HAP-1 (cell line): ENCODE results near the gene VWA5B1.
"Not testable (repeated sequence)": the region's sequence is repeated elsewhere in the genome, so short reads cannot be mapped to it uniquely, and the experiment has no call there.

ENCODE experiments used
- DNase-seq, 2 experiments: peaks; one replicate each; pipeline ENCODE4 v3.0.0-alpha.2; 2016 to 2020; ENCODE audit warnings: low spot score in 2 of 2
- H3K27me3 ChIP-seq: fragments of 250-450 bp; sonication (Bioruptor Pico); 2 replicates; pipeline ENCODE4 v1.5.1; 2020; ENCODE audit warnings: low read depth, mild to moderate bottlenecking, moderate library complexity
- H3K36me3 ChIP-seq: fragments of 250-450 bp; sonication (Bioruptor Pico); replicated peaks from 2 replicates; pipeline ENCODE4 v1.5.1; 2020; ENCODE audit warnings: mild to moderate bottlenecking
- H3K4me1 ChIP-seq: fragments of 250-450 bp; sonication (Bioruptor Pico); 2 replicates; pipeline ENCODE4 v1.5.1; 2020; ENCODE audit warnings: mild to moderate bottlenecking
- H3K4me3 ChIP-seq: fragments of 250-450 bp; sonication (Bioruptor Pico); 2 replicates; pipeline ENCODE4 v1.5.1; 2020; ENCODE audit warnings: mild to moderate bottlenecking, moderate library complexity
- H3K9me3 ChIP-seq: fragments of 250-450 bp; sonication (Bioruptor Pico); 2 replicates; pipeline ENCODE4 v1.5.1; 2020; ENCODE audit warnings: mild to moderate bottlenecking, moderate library complexity
- in situ Hi-C: fragments of 300-500 bp; cut with MboI; formaldehyde crosslinking; loops from 3 replicates; pipeline ENCODE4 v1.14.3; 2020; ENCODE audit warnings: low sequenced_read_pairs, inconsistent platforms, mixed read lengths

The VWA5B1 gene

DNA sequence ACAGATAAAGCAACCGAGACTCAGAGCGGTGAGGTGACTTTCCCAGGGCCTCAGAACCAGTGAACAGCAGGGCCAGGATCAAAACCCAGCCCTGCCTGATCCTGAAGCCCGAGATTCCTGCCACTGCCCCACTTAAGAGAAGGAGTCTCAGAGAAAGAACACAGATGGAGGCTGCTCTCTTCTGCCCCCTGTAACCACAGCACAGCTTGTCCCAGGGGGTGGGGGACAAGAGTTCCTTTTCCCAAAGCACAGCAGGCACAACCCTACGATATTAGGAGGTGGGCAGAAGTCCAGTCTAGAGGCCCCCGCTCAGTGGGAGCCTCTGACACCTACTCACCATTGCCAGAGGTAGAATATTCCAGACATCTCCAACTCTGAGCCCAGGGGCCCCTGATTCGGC is 24.0 kb upstream of the VWA5B1 start:
- H3K9me3 ChIP-seq = no peaks in the 10 kb centered on the region
- 0 out of 2 replicates have a peak, but pooled peaks cover 3% of the 10 kb centered on the region for H3K27me3 ChIP-seq
- H3K4me1 ChIP-seq = no peaks in the 10 kb centered on the region
- no peaks in the 10 kb centered on the region for H3K36me3 ChIP-seq
- H3K4me3 ChIP-seq = no peak overlapping the region
- no peak for DNase-seq
- in situ Hi-C loops = no loop called here

DNA sequence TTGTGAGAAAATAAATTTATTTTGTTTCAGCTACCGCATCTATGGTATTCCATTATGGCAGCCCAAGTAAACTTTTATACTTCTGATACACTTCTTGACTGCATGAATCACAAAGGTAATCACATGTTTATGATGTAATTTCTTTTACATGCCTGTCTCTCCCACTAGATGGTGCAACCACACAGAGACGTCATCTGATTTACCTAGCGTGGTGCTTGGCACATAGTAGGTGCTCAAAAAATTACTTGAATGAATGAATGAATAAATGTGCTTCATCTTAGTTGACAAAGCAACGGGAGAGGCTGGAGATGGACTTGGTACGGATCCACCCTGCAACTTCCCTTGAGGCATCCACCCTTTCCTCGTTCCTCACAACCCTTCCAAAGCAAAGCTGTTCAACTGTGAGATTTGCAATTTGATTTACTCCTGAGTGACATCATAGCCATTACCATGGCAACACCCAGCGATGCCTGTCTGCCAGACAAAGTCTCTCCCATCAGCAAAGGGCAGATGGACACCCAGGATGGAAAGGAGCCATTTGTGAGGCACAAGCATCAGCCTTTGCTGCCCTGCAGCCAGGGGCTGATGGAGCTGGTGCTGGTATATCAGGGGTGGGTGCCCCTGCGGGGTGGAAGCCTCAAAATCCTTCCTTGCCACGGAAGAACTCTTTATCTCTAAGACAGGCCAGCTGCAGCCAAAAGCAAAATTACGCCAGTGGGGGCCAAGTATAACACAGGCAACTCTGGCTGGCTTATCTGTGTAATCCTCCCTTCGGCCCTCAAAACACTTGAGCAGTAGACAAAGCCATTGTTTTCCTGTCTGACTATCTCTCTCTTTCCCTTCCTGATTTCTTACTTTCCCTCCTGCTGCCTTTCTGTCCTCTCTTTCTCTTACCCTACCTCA is 18.9 kb upstream of the VWA5B1 start:
- H3K4me1 ChIP-seq = no peaks in the 10 kb centered on the region
- no peaks in the 10 kb centered on the region for H3K9me3 ChIP-seq
- DNase-seq = no peak
- H3K27me3 ChIP-seq = peaks cover 9% of the 10 kb centered on the region
- no peak overlapping the region for H3K4me3 ChIP-seq
- in situ Hi-C loops = no loop called here
- no peaks in the 10 kb centered on the region for H3K36me3 ChIP-seq

DNA sequence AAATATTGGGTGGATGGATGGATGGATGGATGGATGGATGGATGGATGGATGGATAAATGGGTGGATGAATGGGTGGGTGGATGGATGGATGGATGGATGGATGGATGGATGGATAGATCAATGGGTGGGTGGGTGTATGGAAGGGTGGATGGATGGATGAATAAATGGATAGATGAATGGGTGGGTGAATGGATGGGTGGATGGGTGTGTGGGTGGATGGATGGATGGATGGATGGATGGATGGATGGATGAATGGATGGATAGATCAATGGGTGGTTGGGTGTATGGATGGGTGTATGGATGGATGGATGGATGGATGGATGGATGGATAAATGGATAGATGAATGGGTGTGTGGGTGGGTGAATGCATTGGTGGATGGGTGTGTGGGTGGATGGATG is 17.0 kb upstream of the VWA5B1 start:
- DNase-seq, H3K27me3 ChIP-seq: not testable (repeated sequence)

DNA sequence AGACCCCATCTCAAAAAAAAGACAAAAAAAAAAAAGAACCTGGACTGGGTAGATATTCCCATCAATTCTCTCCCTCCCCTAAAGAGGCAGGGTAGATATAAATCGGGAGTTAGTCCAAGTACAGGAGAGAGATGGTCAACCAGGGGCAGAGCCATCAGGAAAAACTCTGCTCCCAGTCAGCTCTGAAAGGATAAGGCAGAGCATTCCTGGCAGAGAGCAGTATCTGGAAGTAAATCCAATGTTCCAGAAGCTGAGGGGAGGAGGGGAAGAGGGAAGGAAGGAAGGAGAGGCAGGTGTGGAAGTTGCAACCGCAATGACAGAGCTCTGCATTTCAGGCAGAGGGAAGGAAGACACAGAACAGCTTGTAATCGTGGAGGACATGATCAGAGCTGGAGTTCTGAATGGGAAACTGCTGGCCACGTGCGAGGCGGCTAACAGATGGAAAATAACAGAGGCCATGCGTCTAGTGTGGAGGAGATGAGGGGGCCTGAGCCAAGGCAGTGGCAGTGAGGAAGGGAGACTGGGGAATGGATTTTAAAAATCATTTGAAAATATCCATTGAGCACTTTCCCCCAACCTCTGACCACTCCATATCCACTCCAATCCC is 15.3 kb upstream of the VWA5B1 start:
- H3K4me3 ChIP-seq = no peak overlapping the region
- H3K9me3 ChIP-seq = no peaks in the 10 kb centered on the region
- no peaks in the 10 kb centered on the region for H3K4me1 ChIP-seq
- H3K27me3 ChIP-seq = peaks cover 9% of the 10 kb centered on the region
- DNase-seq = no peak
- no peaks in the 10 kb centered on the region for H3K36me3 ChIP-seq
- in situ Hi-C loops = no loop called here

More for the DNA sequence above, 17.0 kb upstream of the VWA5B1 start:
- in situ Hi-C loops, H3K9me3 ChIP-seq, H3K4me3 ChIP-seq, H3K4me1 ChIP-seq, H3K36me3 ChIP-seq: not testable (repeated sequence)

DNA sequence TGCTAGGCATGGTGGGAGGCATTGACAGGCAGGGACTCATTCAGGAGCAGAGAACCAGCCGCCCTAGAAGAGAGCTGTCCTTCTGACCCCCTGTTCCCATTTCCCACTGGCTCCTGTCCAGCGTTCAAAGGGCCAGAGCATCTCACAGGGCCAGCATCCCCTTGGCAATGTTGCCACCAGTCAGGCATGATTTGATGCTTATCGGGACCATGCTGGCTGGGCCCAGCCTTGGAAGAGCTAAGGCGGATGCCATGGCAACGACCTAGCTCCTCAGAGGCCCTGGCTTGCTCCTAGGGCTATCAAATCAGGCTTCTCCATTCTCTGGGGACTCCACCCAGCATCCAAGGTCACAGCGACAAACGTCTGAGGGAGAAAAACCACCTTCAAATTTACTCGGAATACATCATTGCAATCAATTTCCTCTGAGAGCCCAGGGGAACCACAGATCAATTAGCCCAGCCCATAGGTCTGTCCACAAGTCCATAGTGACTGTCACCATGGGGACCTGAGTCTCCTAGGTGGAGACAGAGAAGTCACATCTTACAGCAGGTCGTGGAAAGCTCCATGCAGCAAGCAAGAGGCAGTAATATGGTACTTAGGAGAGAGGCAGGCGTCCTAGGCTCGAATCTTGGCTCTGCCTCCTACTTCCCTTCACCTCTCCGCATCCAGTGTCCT is 14.1 kb upstream of the VWA5B1 start:
- H3K27me3 ChIP-seq = peaks cover 6% of the 10 kb centered on the region
- in situ Hi-C loops = no loop called here
- no peak overlapping the region for H3K4me3 ChIP-seq
- no peak for DNase-seq
- no peaks in the 10 kb centered on the region for H3K36me3 ChIP-seq
- no peaks in the 10 kb centered on the region for H3K9me3 ChIP-seq
- H3K4me1 ChIP-seq = no peaks in the 10 kb centered on the region

DNA sequence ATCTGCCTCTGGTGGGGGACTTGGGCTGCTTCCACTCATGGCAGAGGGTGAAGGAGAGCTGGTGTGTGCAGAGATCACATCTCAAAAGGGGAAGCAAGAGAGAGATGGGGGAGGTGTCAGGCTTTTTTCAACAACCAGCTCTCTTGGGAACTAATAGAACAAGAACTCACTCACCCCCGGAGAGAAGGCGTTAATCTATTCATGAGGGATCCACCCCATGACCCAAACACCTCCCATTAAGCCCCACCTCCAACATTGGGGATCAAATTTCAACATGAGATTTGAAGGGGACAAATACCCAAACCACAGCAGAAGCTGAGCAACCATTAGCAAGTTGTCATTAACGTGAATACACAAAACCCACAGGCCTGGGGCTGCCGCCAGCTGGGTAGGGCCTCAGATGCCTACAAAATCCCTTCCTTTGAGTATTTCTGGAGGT is 12.0 kb upstream of the VWA5B1 start:
- Histone ChIP-seq H3K4me1 (no peaks in the 10 kb centered on the region), H3K36me3 (no peaks in the 10 kb centered on the region), H3K27me3 (peaks cover 6% of the 10 kb centered on the region), H3K4me3 (no peak overlapping the region), H3K9me3 (no peaks in the 10 kb centered on the region)
- in situ Hi-C loops = no loop called here
- DNase-seq = no peak

DNA sequence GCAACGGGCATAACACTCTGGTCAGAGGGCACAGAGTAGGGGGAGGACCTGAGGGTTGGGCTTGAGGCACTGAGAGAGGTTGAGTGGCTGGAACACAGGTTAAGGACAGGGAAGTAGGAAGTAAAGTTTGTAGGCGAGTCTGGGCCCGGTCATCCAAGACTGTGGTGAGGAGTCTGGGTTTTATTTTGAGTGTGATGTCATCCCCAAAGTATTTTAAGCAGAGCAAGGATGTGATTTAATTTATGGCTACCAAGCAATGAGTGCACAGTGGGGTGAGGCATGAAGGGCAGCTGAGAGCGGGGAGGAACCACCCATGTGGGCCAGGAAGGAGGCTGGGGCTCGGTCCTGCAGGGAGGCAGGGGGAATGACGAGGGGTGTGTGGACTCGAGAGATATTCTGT is 11.2 kb upstream of the VWA5B1 start:
- Histone ChIP-seq H3K4me1 (no peaks in the 10 kb centered on the region), H3K9me3 (no peaks in the 10 kb centered on the region), H3K27me3 (peaks cover 6% of the 10 kb centered on the region), H3K36me3 (no peaks in the 10 kb centered on the region), H3K4me3 (no peak overlapping the region)
- no peak for DNase-seq
- in situ Hi-C loops = no loop called here

DNA sequence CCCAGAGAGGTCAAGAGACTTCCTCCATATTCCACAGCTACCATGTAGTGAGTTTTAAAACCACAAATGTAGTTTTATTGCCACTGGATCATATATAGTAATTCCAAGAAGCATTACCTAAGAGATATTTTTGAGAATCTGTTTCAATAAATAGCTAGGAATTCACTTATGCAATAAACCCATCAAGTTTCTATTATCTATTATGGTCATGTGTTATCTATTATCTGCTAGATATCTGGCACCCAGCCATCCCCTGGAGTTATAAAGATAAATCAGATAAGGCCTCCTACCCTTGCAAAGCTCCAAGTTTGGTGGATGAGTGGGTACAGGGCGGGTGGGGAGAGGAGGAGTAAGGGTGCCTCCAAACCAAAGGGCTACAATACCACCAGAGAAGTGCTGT is 10.3 kb upstream of the VWA5B1 start:
- Histone ChIP-seq H3K4me3 (no peak overlapping the region), H3K9me3 (no peaks in the 10 kb centered on the region), H3K36me3 (no peaks in the 10 kb centered on the region), H3K4me1 (no peaks in the 10 kb centered on the region), H3K27me3 (peaks cover 6% of the 10 kb centered on the region)
- in situ Hi-C loops = no loop called here
- DNase-seq = no peak

DNA sequence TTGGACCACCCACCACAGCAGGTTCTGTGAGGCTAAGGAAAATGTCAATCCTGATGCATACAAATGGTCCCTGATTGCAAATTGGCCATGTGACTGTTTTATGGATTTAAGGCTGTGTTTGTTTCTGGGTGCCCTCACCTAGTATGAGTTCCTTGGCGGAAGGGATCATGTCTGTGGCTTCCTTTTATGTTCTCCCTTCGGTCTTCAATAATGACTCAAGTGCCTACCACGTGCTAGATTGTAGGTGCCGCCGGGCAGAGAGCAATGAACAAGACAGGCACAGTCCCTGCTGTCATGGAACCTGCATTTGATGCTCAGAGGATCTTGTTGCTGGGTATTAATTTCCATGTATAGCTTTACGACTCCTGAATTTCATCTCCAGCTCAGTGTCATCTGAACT is 9.8 kb upstream of the VWA5B1 start:
- in situ Hi-C loops = no loop called here
- Histone ChIP-seq H3K9me3 (no peaks in the 10 kb centered on the region), H3K36me3 (no peaks in the 10 kb centered on the region), H3K27me3 (no peaks in the 10 kb centered on the region; the same call in 1 of the 2 replicates), H3K4me1 (no peaks in the 10 kb centered on the region), H3K4me3 (no peak overlapping the region)
- DNase-seq = no peak

DNA sequence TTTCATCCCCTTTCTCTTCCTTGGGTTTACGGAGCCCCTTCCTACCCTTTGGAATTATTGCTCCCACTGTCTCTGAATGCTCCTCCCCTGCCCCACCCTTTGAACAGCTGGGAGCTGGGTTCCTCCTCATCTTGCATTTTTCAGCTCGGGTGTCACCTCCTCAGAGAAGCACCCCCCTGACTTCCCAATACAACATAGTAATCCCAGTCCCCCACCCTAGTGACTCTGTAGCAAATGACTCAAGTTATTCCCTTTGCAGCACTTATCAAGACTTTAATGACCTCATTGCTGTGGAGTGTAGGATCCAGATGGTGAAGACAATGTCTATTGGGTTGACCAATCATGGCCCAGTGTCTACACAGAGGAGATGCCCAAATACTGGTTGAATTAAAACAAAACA is 8.9 kb upstream of the VWA5B1 start:
- DNase-seq = no peak
- in situ Hi-C loops = no loop called here
- Histone ChIP-seq H3K4me3 (no peak overlapping the region), H3K27me3 (no peaks in the 10 kb centered on the region), H3K4me1 (no peaks in the 10 kb centered on the region), H3K36me3 (no peaks in the 10 kb centered on the region), H3K9me3 (no peaks in the 10 kb centered on the region)

DNA sequence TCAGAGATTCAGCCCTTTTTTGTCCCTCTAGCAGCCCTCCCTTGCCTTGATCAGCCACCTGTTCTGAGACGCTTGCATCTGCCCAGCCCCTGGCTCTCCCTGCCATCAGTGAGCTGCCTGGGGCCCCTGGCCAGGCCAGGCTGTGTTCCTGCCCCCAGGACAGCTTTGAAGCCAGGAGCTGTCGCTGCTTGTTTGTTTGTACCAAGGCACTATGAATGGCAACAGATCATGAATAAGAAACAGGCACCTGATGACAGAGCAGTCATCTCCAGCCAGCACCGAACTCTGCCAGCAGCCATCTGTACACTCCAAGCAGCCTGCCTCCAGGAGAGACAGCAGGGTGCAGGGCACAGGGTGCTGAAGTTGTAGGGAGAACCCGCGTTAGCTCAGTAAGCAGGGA is 8.1 kb upstream of the VWA5B1 start:
- H3K9me3 ChIP-seq = no peaks in the 10 kb centered on the region
- no peak overlapping the region for H3K4me3 ChIP-seq
- DNase-seq = no peak
- H3K27me3 ChIP-seq = no peaks in the 10 kb centered on the region
- in situ Hi-C loops = no loop called here
- H3K4me1 ChIP-seq = no peaks in the 10 kb centered on the region
- no peaks in the 10 kb centered on the region for H3K36me3 ChIP-seq

DNA sequence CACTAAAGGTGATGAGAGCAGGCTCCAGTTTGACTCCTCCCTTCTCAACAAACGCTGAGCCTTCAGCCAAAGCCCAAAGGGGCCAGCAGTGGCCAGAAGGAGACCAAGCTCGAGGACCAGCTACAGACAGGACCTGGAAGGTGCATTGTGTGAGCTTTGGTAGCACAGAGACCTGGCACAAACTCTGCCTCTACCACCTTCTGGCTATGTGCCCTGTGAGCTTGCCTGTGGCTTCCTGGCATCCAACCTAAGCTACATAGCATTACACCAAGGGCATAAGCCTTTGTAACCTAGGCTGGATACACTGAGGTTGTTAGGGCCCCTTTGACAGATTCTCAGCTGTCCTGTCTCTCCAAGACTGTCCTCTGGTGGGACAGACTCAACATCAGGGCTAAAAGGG is 6.6 kb upstream of the VWA5B1 start:
- DNase-seq = no peak
- no peaks in the 10 kb centered on the region for H3K9me3 ChIP-seq
- H3K36me3 ChIP-seq = no peaks in the 10 kb centered on the region
- no peaks in the 10 kb centered on the region for H3K4me1 ChIP-seq
- in situ Hi-C loops = no loop called here
- H3K4me3 ChIP-seq = no peak overlapping the region
- no peaks in the 10 kb centered on the region for H3K27me3 ChIP-seq

DNA sequence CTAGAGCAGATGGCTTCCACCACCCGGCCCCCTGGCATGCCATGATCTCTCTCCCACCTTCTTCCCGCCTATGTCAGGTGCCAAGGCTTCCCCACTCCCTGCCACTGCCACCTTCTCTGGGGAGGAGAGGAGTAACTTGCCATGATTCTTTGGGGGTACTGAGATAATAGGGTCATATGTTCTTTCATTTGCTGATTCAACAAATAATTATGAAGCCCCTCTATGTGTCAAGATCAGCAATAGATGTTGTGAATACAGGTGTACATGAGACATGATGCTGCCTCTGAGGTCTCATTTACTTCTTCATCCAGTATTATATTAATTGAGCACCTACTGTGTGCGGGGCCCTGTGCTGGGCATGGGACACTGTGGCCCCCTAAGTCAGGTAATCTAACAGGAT is 6.0 kb upstream of the VWA5B1 start:
- in situ Hi-C loops = no loop called here
- no peak for DNase-seq
- no peak overlapping the region for H3K4me3 ChIP-seq
- no peaks in the 10 kb centered on the region for H3K9me3 ChIP-seq
- H3K27me3 ChIP-seq = 0 out of 2 replicates have a peak, but pooled peaks cover 3% of the 10 kb centered on the region
- no peaks in the 10 kb centered on the region for H3K36me3 ChIP-seq
- H3K4me1 ChIP-seq = no peaks in the 10 kb centered on the region

DNA sequence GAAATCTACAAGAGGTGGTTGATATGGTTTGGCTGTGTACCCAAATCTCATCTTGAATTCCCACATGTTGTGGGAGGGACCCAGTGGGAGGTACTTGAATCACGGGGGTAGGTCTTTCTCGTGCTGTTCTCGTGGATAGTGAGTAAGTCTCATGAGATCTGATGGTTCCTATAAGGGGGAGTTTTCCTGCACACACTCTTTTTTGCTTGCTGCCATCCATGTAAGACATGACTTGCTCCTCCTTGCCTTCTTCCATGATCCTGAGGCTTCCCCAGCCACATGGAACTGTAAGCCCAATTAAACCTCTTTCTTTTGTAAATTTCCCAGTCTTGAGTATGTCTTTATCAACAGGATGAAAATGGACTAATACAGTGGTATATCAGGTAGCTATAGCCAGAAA is 5.2 kb upstream of the VWA5B1 start:
- Histone ChIP-seq H3K27me3 (peaks cover 4% of the 10 kb centered on the region; the same call in 1 of the 2 replicates), H3K36me3 (no peaks in the 10 kb centered on the region), H3K4me1 (no peaks in the 10 kb centered on the region), H3K9me3 (no peaks in the 10 kb centered on the region), H3K4me3 (no peak overlapping the region)
- DNase-seq = no peak
- in situ Hi-C loops = no loop called here
